Tibial nerve (tissue), 4 donors: ENCODE measurements around the gene MYB.
"Not testable (repeated sequence)": the region's sequence is repeated elsewhere in the genome, so short reads cannot be mapped to it uniquely, and the experiment has no call there.

Experiments used
- EP300 ChIP-seq, 2 donors: sonication (generic); formaldehyde crosslinking; IDR thresholded peaks; one replicate each; pipeline ENCODE4 v1.6.1; 2017; ENCODE audit warnings: antibody characterized with exemption in 2 of 2, mild to moderate bottlenecking in 1 of 2
- POLR2A ChIP-seq, 2 donors: fragments of 450-650 bp; IDR thresholded peaks; one replicate each; pipeline ENCODE4 v1.6.1; 2017; ENCODE audit warnings: antibody characterized with exemption in 2 of 2, mild to moderate bottlenecking in 2 of 2, moderate library complexity in 2 of 2
- TF ChIP-seq, protein P1 (sequence below), 5 experiments: fragments of 200-600 bp in 3 of 5; fragments of 450-650 bp in 2 of 5; sonication (generic) in 3 of 5; IDR thresholded peaks; one replicate each; pipeline ENCODE4 v1.5.1; 2016 to 2019; ENCODE audit warnings: antibody characterized with exemption in 5 of 5, mild to moderate bottlenecking in 3 of 5, moderate library complexity in 2 of 5

DNA sequence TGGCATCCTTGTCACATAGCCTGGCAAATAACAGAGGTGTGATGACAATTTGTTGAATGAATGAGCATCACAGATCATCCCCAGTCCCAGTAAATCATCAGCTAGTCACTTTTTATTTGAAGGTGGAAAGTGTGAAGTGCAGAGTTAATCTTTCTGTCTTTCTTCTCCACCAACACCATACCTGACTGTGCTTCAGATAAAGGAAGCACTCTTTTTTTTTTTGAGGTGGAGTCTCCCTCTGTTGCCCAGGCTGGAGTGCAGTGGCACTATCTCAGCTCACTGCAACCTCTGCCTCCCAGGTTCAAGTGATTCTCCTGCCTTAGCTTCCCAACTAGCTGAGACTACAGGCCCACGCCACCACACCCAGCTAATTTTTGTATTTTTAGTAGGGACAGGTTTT, 38.9 kb upstream of the MYB start:
- TF ChIP-seq, protein P1, sequence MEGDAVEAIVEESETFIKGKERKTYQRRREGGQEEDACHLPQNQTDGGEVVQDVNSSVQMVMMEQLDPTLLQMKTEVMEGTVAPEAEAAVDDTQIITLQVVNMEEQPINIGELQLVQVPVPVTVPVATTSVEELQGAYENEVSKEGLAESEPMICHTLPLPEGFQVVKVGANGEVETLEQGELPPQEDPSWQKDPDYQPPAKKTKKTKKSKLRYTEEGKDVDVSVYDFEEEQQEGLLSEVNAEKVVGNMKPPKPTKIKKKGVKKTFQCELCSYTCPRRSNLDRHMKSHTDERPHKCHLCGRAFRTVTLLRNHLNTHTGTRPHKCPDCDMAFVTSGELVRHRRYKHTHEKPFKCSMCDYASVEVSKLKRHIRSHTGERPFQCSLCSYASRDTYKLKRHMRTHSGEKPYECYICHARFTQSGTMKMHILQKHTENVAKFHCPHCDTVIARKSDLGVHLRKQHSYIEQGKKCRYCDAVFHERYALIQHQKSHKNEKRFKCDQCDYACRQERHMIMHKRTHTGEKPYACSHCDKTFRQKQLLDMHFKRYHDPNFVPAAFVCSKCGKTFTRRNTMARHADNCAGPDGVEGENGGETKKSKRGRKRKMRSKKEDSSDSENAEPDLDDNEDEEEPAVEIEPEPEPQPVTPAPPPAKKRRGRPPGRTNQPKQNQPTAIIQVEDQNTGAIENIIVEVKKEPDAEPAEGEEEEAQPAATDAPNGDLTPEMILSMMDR (IDR thresholded peaks at IDR 0.05) = not testable (repeated sequence)
- not testable (repeated sequence) for TF ChIP-seq POLR2A, EP300 (IDR thresholded peaks at IDR 0.05)
